ENCODE data around the gene SPRYD3.
"Not testable (repeated sequence)": the region's sequence is repeated elsewhere in the genome, so short reads cannot be mapped to it uniquely, and the experiment has no call there.

Gene SPRYD3

DNA sequence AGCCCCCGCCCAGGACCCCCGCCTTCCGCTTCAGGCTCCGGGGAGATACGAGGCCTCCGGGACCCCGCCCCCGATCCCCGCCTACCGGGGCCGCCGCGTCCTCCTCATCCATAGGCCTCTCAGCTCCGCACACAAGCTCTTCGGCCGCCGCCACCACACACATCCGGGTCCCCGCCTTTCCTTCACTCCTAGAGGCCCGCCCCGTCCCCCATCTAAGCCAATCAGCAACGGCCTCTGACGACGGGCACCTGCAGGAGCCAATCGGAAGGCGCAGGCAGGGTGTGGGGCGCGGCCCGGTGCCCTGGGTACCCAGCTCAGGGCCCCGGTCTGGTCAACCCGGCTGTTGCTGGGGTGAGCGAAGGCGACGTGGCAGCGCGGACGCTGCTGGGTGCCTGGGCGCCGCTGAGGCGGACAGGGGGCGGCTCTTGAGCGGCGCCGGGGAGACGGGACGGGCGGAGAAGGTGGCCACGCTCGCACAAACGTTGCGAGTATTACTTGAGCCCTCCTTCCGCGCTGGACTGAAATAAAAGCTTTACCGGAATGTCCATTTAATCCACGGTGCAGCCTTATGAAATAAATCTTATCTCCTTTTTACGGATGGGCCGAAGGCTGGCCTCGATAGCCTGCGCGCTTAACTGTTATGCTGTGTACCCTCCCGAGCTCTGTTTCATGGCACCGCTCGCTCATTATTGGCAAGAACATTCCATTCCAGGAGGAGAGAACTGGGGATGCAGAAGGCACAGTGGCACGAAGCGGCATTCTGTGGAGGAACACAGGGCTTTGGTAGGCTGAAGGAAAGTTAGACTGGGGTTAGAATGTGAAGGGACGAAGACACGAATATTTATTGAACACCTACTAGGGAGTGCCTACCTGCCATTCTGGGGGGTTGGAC, at the start of gene SPRYD3:
Gene SPRYD3 (minus strand): TSS at position 165 of the 892 bp plus-strand sequence. CDS start 57 bp downstream, at position 108.
- peak; percentile 96 for DNase-seq (ENCODE audit: low spot score)

- no peak for DNase-seq (ENCODE audit: low spot score)
These were observed 48.0 kb upstream of the SPRYD3 start for GRCh38 chr12:53127169-53127568.

GRCh38 chr12:53124352-53124723, 45.1 kb upstream of the SPRYD3 start:
- no peak for DNase-seq (ENCODE audit: low spot score)

DNA sequence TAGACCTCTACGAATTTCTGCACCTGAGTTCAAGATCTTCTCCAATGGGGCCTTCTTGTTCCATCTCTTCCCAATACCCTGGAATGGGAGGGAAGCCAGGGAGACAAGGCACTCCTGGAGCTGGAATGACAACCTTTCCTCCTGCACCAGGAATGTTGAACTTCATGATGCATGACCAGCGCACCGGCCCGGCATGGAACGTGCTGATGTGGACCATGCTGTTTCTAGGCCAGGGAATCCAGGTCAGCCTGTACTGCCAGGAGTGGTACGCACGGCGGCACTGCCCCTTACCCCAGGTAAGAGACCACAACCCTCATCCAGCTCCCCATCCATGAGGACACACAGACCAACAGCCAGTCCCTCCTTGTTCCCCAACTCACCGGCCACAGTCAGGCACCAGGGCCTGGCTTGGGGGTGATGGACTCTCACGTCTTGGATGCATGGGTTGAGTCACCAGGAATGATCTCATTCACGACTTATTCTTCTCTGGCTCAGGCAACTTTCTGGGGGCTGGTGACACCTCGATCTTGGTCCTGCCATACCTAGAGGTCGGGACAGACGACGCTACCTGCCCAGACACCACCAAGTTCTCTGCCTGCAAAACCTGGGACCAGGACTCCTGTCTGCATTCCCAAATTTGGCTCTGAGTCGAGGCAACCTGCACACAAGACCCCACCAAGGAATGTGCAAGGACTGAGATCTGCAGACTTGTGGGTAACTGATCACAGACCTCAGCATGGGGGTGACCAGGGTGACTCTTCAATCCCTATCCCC, 44.6 kb upstream of the SPRYD3 start:
- DNase-seq (ENCODE audit: low spot score): no peak

- DNase-seq (ENCODE audit: low spot score): no peak
These were observed 43.8 kb upstream of the SPRYD3 start for GRCh38 chr12:53122961-53123468.

GRCh38 chr12:53120685-53121525, 41.7 kb upstream of the SPRYD3 start:
- DNase-seq (ENCODE audit: low spot score): no peak

DNA sequence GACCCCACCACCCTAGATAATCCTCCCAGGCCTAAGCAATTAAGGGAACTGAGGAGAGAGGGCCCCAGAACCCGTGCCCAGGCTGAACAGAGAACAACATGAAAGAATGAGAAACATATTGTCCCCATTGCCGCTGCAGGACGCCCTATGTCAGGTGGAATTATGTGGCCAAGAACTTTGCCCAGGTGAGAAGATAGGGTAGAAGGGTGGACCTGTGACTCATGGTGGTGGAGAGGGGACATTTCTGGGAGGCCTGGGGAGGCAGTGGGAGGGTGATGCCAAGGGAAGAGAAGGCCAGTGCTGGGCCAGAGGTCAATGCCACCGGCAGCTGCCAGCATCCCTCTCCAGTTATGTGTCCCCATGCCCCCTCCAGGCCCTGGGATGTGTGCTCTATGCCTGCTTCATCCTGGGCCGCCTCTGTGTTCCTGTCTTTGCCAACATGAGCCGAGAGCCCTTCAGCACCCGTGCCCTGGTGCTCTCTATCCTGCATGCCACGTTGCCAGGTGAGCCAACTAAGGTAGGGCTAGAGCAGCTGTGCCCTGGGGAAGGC, 39.6 kb upstream of the SPRYD3 start:
- no peak for DNase-seq (ENCODE audit: low spot score)

GRCh38 chr12:53115891-53116648, 36.9 kb upstream of the SPRYD3 start:
- no peak for DNase-seq (ENCODE audit: low spot score)

GRCh38 chr12:53115112-53115890, 36.1 kb upstream of the SPRYD3 start:
- no peak for DNase-seq (ENCODE audit: low spot score)

DNA sequence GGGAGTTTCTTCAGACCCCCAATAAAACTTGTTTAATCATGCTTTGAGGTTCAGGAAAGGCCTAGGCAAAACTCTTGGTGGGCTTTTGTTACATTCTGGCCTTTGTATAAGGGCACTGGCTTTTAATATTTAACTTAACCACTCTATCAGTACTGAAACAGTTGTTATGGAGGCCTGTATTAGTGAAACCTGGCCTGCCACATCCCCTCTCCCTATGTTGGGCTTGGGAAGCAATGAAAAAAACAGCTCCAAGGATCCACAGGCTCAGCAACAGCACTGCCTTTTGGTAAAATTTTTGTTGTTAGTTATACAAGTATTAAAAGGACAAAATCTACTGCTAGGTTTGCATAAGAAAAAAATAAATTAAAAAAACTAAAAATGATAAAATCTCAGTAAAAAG, 34.8 kb upstream of the SPRYD3 start:
- no peak for DNase-seq (ENCODE audit: low spot score)

DNA sequence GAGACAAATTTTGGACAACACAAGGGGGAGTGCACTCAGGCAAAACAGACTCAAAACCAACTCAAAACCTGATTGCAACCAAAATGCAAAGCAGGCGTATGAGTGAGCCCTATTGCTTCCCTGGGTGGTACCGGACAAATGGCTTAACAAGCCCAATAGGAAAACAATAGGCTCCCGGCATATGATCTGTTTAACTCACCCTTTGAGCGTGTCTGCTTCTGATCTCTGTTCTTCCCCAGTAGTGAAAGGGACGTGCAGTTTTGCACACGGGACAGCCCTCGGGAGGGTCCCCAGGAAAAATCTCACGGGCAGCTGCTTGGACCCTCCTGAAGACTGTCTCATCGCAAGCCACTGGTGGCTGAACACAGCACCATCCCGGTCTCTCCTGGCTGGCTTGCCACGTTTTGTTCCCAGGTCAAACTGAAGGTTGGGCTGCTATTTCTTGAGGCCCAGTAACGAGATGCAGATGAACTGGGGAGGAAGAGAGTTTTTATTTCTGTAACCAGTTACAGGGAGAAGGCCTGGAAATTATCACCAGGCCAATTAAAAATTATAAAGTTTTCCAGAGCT, 34.0 kb upstream of the SPRYD3 start:
- no peak for DNase-seq (ENCODE audit: low spot score)

GRCh38 chr12:53112431-53112830, 33.2 kb upstream of the SPRYD3 start:
- not testable (repeated sequence) for DNase-seq (ENCODE audit: low spot score)

DNA sequence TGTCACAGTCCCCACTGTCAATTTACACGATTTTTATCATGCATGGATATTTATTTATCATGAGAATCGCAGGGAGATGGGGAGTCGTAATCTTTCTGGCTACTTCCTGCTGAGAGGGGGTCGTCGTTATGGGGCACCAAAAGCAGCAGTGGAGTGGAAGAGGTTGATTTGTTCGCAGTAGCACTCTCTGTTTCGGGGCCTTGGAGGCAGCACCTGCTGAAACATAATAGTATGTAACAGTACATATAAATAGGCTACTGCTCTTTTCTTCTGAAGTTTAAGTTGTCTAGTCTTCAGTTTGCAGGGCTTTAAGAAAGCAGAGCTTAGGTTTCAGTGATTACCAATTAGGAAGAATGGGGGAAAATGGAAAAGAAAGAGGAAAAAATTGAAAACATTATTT, 27.9 kb upstream of the SPRYD3 start:
- no peak for DNase-seq (ENCODE audit: low spot score)

- DNase-seq (ENCODE audit: low spot score): no peak
These were observed 26.7 kb upstream of the SPRYD3 start for GRCh38 chr12:53105712-53106439.

- DNase-seq (ENCODE audit: low spot score): no peak
These were observed 26.1 kb upstream of the SPRYD3 start for GRCh38 chr12:53105256-53105655.

DNA sequence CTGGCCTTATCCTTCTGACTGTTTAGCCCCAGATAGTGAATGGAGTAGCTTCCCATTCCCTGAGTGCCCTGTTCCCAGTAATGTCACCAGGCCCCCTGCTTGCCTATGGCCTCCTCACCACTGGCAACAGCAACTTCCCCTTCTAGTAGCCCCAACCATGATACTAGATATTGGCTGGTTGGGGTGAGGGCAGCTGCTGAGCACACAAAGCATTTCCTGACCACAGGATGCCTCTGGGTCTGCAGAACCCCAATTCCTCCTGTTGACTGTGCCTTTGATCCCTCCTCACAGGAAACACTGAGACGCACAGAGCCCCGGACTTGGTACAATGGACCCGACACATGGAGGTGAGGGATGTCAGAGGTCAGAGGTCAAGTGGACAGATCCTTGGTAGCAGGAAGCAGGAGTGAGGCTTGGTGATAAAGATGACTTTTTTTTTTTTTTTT, 24.7 kb upstream of the SPRYD3 start:
- DNase-seq (ENCODE audit: low spot score): no peak

DNA sequence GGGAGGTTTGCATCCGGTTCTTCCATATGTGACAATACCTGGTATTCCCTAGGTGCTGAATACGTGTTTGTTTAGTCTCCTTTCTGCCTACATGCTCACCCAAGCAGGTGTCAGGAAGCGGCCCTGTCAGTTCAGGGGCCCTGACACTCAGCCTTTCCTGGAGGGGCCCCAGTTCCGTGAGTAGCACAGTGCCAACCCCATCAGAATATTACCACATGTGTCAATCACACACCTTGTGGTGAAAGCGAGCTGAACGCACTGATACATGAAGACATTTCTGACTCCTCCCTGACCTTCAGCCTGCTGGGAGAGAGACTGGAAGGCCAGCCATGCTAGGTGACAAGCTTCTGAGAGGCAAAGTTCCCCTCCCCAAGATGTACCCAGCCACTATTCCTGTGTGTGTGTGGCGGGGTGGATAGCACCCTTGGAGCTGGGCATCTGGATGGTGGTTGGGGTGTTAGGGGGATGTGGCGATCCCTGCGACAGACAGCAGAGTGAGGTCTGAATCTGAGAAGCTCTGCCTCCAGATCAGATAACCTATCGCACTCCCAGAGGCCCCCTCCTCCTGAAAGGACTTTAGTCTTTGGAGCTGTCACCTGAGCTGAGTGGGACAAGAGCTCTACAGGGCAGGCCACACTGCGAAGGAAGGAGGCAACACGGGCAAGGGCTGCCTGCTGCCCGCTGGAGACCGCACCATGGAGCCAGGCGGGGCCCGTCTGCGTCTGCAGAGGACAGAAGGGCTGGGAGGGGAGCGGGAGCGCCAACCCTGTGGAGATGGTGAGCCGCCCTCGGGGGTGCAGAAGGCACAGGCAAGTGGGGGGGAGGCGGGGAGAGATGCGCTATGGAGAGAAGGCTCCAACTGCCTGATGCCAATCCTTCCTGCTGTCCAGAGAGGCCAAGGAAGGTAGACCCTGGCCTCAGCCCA, 24.0 kb upstream of the SPRYD3 start, which contains the start of gene SOAT2:
Gene SOAT2 (plus strand): TSS at position 604 of the 925 bp plus-strand sequence. CDS start 92 bp downstream, at position 696.
- DNase-seq (ENCODE audit: low spot score): no peak

All from globus pallidus (tissue), 1 donor.